ENCODE data around the gene NUP88.

GRCh38 chr17:5391678-5392077 lies 27.8 kb downstream of the NUP88 start:
- TF ChIP-seq CTCF (IDR thresholded peaks at IDR 0.05; ENCODE audit: low read length) (no peak), EZH2phosphoT487 (IDR thresholded peaks at IDR 0.05; ENCODE audit: low read length) (no peak)

All from MM.1S (cell line).